BE2C (cell line): ENCODE results near the gene RPS6KA5.
"Not testable (repeated sequence)": the region's sequence is repeated elsewhere in the genome, so short reads cannot be mapped to it uniquely, and the experiment has no call there.

Experiments
- DNase-seq: peaks from one replicate; pipeline ENCODE4 v3.0.0-alpha.2; 2020
- H3K27me3 ChIP-seq: fragments of 250-450 bp; sonication (Bioruptor Pico); 2 replicates; pipeline ENCODE4 v1.5.1; 2020; ENCODE audit warnings: mild to moderate bottlenecking
- H3K36me3 ChIP-seq: fragments of 250-450 bp; sonication (Bioruptor Pico); 2 replicates; pipeline ENCODE4 v1.5.1; 2020; ENCODE audit warnings: mild to moderate bottlenecking
- H3K4me1 ChIP-seq: fragments of 250-450 bp; sonication (Bioruptor Pico); 2 replicates; pipeline ENCODE4 v1.5.1; 2020
- H3K4me3 ChIP-seq: 2 replicates; pipeline ENCODE4 v1.5.1; 2011; ENCODE audit warnings: low read depth, low read length
- H3K9me3 ChIP-seq: fragments of 250-450 bp; sonication (Bioruptor Pico); 2 replicates; pipeline ENCODE4 v1.5.1; 2020
- CTCF ChIP-seq: IDR thresholded peaks from 2 replicates; pipeline ENCODE4 v1.5.1; 2012; ENCODE audit warnings: mild to moderate bottlenecking, low read depth, low read length

RPS6KA5 gene

GRCh38 chr14:91088585-91089235 is 28.3 kb upstream of the RPS6KA5 start:
- TF ChIP-seq CTCF, result no peak
- Histone ChIP-seq H3K36me3 (no peaks in the 10 kb centered on the region), H3K4me3 (no peak overlapping the region), H3K27me3 (no peaks in the 10 kb centered on the region), H3K4me1 (no peaks in the 10 kb centered on the region), H3K9me3 (no peaks in the 10 kb centered on the region)
- DNase-seq, result no peak

GRCh38 chr14:91087470-91087869 is 27.0 kb upstream of the RPS6KA5 start:
- H3K4me1 ChIP-seq, DNase-seq, H3K36me3 ChIP-seq, H3K4me3 ChIP-seq, H3K27me3 ChIP-seq, H3K9me3 ChIP-seq: not testable (repeated sequence)

- Histone ChIP-seq H3K9me3 (no peaks in the 10 kb centered on the region), H3K36me3 (no peaks in the 10 kb centered on the region), H3K4me1 (no peaks in the 10 kb centered on the region), H3K4me3 (no peak overlapping the region), H3K27me3 (no peaks in the 10 kb centered on the region)
- no peak for TF ChIP-seq CTCF
- no peak for DNase-seq
Measured at GRCh38 chr14:91084516-91084915, 24.1 kb upstream of the RPS6KA5 start.

- Histone ChIP-seq H3K36me3 (no peaks in the 10 kb centered on the region), H3K4me3 (no peak overlapping the region), H3K27me3 (no peaks in the 10 kb centered on the region), H3K4me1 (no peaks in the 10 kb centered on the region), H3K9me3 (no peaks in the 10 kb centered on the region)
- DNase-seq, result no peak
- TF ChIP-seq CTCF, result no peak
Measured at GRCh38 chr14:91082282-91082681, 21.8 kb upstream of the RPS6KA5 start.

- no peak for TF ChIP-seq CTCF
- no peak for DNase-seq
- Histone ChIP-seq H3K9me3 (no peaks in the 10 kb centered on the region), H3K4me3 (no peak overlapping the region), H3K4me1 (no peaks in the 10 kb centered on the region), H3K27me3 (no peaks in the 10 kb centered on the region), H3K36me3 (no peaks in the 10 kb centered on the region)
Measured at GRCh38 chr14:91080071-91080470, 19.6 kb upstream of the RPS6KA5 start.

GRCh38 chr14:91078095-91078737 is 17.8 kb upstream of the RPS6KA5 start:
- Histone ChIP-seq H3K27me3 (no peaks in the 10 kb centered on the region), H3K9me3 (no peaks in the 10 kb centered on the region), H3K4me3 (no peak overlapping the region), H3K4me1 (no peaks in the 10 kb centered on the region), H3K36me3 (no peaks in the 10 kb centered on the region)
- DNase-seq, result no peak
- TF ChIP-seq CTCF, result no peak
